ENCODE measurements around the gene ERCC6L. TPM values are rescaled to one million over a fixed set of nuclear protein-coding genes. Genes with fewer than 3 reads are reported as not detected.

ERCC6L gene
- total RNA-seq, 4 donors from 2014 or later: 0.18 to 5.8 (median 0.65) TPM

- Histone ChIP-seq H3K27ac (no peak overlapping the region), H3K36me3 (peaks cover 0 to 22% (median 0%) of the 10 kb centered on the region in 3 donors), H3K27me3 (no peaks in the 10 kb centered on the region), H3K9me3 (no peaks in the 10 kb centered on the region), H3K4me3 (no peak overlapping the region), H3K4me1 (peaks cover 0 to 19% (median 5%) of the 10 kb centered on the region in 4 donors)
- no peak for DNase-seq
- TF ChIP-seq, protein P1, sequence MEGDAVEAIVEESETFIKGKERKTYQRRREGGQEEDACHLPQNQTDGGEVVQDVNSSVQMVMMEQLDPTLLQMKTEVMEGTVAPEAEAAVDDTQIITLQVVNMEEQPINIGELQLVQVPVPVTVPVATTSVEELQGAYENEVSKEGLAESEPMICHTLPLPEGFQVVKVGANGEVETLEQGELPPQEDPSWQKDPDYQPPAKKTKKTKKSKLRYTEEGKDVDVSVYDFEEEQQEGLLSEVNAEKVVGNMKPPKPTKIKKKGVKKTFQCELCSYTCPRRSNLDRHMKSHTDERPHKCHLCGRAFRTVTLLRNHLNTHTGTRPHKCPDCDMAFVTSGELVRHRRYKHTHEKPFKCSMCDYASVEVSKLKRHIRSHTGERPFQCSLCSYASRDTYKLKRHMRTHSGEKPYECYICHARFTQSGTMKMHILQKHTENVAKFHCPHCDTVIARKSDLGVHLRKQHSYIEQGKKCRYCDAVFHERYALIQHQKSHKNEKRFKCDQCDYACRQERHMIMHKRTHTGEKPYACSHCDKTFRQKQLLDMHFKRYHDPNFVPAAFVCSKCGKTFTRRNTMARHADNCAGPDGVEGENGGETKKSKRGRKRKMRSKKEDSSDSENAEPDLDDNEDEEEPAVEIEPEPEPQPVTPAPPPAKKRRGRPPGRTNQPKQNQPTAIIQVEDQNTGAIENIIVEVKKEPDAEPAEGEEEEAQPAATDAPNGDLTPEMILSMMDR (IDR thresholded peaks at IDR 0.05): no peak
- TF ChIP-seq POLR2A (IDR thresholded peaks at IDR 0.05): no peak
Observed at GRCh38 chrX:72273718-72274117, 34.9 kb upstream of the ERCC6L start.

- Histone ChIP-seq H3K36me3 (peaks cover 0 to 22% (median 0%) of the 10 kb centered on the region in 3 donors), H3K9me3 (no peaks in the 10 kb centered on the region), H3K27ac (no peak overlapping the region), H3K4me3 (no peak overlapping the region), H3K27me3 (no peaks in the 10 kb centered on the region), H3K4me1 (peaks cover 0 to 19% (median 5%) of the 10 kb centered on the region in 4 donors)
- TF ChIP-seq, protein P1 (IDR thresholded peaks at IDR 0.05): no peak
- DNase-seq: peak in 1 of 3 donors; percentile 53
Observed at GRCh38 chrX:72272868-72273267, 34.0 kb upstream of the ERCC6L start.

DNA sequence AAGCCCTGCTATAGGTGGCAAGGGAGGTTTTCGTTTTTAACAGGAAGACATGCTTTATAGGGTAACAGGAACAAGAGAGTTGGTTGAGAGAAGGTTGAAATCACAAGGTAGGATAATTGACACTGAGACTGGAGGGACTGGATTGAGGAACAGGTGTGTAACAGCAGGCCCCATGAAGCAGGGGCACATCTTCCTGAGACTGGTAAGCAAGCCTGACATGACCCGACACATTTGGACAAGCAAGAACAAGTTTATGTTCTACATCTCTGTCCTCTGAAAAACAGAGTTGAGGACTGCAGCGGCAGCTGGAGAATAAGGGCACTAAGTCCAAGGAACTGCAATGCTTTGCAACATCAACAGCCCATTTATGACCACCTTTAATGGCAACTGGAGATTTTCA is 33.0 kb upstream of the ERCC6L start:
- Histone ChIP-seq H3K9me3 (no peaks in the 10 kb centered on the region), H3K4me3 (no peak overlapping the region), H3K4me1 (peaks cover 0 to 19% (median 5%) of the 10 kb centered on the region in 4 donors), H3K27me3 (no peaks in the 10 kb centered on the region), H3K36me3 (peaks cover 0 to 22% (median 0%) of the 10 kb centered on the region in 3 donors), H3K27ac (no peak overlapping the region)
- DNase-seq: no peak
- no peak for TF ChIP-seq POLR2A (IDR thresholded peaks at IDR 0.05)
- TF ChIP-seq, protein P1 (IDR thresholded peaks at IDR 0.05): no peak

GRCh38 chrX:72271091-72271788 is 32.4 kb upstream of the ERCC6L start:
- no peak overlapping the region for H3K4me3 ChIP-seq
- H3K27me3 ChIP-seq: no peaks in the 10 kb centered on the region
- DNase-seq: no peak
- TF ChIP-seq, protein P1 (IDR thresholded peaks at IDR 0.05): no peak
- no peak for TF ChIP-seq POLR2A (IDR thresholded peaks at IDR 0.05)
- H3K4me1 ChIP-seq: peaks cover 0 to 19% (median 5%) of the 10 kb centered on the region in 4 donors
- peaks cover 0 to 22% (median 0%) of the 10 kb centered on the region in 3 donors for H3K36me3 ChIP-seq
- H3K27ac ChIP-seq: no peak overlapping the region
- no peaks in the 10 kb centered on the region for H3K9me3 ChIP-seq

DNA sequence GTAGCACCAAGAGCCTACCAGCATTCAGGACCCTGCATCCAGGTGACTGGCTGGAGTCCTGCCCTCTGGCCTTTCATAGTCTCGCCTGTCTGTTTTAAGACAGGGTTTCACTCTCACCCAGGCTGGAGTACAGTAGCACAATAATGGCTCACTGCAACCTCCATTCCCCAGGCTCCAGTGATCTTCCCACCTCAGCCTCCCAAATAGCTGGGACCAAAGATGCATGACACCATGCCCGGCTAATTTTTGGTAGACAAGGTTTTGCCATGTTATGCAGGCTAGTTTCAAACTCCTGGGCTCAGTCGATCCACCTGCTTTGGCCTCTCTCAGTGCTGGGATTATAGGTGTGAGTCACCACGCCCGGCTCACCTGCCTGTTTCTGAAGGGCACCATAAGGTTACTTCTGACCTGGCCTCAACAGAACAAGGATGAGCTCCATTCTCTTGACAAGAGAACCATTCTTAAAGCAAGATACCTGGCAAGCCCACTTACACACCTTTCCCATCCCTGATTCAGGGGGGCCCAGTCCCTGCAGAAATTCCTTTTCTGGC is 31.6 kb upstream of the ERCC6L start:
- no peak for TF ChIP-seq POLR2A (IDR thresholded peaks at IDR 0.05)
- TF ChIP-seq, protein P1 (IDR thresholded peaks at IDR 0.05): no peak
- Histone ChIP-seq H3K4me1 (peaks cover 0 to 11% (median under 1%) of the 10 kb centered on the region in 4 donors), H3K27me3 (no peaks in the 10 kb centered on the region), H3K27ac (no peak overlapping the region), H3K9me3 (no peaks in the 10 kb centered on the region), H3K36me3 (peaks cover 0 to 22% (median 0%) of the 10 kb centered on the region in 3 donors), H3K4me3 (no peak overlapping the region)
- DNase-seq: no peak
